DMS153 (cell line): ENCODE measurements around the gene ZCCHC10.
"Not testable (repeated sequence)": the region's sequence is repeated elsewhere in the genome, so short reads cannot be mapped to it uniquely, and the experiment has no call there.

Experiments used
- DNase-seq: peaks from one replicate; lab custom pipeline; 2025; lab: John Stamatoyannopoulos, UW

ZCCHC10 gene

DNA sequence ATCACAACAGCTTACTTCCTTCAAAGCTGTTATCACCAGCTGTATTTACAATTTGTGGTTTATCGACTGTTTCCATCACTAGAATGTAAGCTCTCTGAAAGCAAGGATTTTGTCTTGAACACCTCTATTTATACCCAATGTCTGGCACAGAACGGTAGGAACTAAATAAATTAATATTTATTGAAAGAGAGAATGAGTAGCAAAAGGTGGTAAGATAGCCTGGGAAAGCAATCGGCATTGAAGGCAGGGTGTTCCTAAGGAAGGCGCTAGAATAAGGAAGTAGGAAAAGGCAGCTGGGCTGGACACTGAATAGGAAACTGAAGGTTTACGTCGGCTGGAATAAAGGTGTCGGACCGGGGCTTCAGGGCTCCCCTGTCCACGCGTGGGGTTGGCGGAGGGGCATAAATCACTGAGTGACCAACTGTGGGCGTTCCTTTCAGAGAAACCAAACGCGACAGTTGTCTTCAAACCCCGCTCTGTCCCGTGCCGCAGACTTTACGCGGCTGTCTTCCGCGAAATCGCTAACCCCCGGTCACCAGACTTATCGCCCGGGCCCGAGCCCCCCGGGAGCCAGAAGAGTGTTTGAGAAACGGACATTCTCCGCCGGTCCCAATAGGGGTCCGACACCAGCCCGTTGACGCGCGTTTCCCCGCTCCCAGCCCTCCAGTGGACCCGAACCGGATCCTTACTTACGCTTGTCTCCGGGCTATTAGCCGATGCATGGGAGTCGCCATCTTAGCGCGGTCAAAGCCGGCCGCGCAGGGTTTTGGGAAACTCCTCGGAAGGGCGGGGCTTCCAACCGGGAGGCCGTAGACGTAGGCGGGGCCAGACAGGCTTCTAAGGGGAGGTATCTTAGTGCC lies at the start of gene ZCCHC10:
ZCCHC10 (minus strand) TSS at position 746 of the 860 bp plus-strand sequence; CDS start at position 734, 12 bp downstream.
- DNase-seq, result peak; percentile 32

DNA sequence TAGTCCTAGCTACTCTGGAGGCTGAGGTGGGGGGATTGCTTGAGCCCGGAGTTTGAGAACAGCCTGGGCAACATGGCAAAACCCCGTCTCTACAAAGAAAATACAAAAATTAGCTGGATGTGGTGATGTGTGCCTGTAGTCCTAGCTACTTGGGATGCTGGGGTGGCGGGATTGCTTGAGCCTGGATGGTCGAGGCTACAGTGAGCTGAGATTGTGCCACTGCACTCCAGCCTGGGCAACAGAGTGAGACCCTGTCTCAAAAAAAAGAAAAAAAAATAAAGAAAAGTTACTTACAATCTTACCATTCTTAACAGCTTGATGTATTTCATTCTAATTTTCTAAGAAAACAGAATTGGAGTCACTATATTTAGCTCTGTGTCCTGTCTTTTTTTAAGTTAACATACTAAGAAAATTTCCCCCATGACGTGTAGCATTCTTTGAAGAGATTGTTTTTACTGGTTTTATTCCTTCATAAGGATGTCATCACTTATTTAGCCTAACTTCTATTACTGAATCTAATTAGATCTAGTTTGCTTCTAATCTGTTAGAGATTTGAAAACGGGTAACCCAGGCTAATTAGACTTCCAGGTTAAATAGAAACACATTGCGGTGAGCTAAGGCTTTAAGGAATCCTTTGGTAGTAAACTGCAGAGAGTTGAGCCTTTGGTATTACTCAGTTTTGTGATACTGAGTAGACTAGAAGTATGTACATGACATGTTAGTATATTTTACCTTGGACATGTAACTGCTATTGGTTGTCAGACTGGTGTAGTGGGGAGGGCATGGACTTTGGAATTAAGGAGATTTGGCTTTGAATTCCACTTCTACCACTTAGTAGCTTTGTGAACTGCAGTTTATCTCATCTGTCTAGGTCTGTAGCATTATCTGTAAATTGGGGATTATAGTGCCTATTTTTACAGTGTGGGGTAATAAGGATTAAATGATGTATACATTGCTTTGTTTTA lies 49.5 kb upstream of the ZCCHC10 start:
- no peak for DNase-seq

DNA sequence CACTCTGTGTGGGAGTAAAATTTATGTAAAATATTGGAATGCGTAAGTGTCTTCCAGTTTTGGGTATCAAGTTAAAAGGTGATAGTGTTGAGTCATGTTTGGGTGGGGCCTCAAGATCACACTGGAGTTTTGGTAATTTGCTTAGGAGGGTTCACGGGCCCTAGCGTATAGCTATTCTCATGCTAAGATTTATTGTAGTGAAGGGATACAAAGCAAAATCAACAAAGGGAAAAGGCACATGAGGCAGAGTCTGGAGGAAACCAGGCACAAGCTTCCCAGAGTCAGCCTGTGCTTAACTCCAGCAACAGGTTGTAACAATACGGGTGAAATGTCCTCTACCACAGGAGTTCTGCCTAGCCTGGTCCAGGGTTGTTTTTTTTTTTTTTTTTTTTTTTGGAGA lies 45.7 kb upstream of the ZCCHC10 start:
- DNase-seq, result no peak

DNA sequence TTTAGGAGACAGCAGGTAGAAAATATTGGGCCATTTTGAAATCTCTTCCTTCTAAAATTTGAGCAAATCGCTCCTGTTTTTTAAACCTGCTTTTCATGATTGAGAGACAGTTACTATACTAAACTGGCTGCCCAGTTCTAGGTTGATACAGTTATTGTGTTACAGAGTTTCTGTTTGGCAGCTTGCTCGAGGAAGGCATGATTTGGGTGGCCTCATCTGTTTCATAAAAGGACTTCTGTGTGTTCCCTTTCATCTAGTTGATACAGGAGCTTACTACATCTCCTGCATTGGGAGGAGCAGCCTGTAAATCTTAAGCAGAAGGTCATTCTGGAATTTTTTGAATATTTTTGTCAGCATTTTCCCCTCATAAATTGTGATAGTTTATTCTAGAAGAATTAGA lies 39.7 kb upstream of the ZCCHC10 start:
- DNase-seq, result no peak

DNA sequence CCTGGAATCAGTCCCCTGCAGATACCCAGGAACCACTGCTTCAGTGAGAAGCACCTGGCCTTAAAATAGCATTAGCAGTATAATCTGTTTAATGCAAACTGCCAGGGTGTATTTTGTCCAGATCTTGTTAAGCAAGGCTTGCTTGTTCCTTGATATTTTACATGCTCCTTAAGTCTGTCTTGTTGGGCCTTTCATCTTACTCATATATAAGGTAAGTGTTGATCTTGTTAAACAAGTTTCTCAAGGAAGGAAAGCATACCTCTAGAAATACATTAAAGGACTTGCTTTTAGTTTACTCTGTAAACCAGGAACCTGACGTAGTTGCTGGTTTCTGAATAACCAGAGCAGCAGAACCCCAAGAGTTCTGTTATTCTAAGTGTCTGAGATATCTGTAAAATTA lies 39.1 kb upstream of the ZCCHC10 start:
- DNase-seq, result no peak

DNA sequence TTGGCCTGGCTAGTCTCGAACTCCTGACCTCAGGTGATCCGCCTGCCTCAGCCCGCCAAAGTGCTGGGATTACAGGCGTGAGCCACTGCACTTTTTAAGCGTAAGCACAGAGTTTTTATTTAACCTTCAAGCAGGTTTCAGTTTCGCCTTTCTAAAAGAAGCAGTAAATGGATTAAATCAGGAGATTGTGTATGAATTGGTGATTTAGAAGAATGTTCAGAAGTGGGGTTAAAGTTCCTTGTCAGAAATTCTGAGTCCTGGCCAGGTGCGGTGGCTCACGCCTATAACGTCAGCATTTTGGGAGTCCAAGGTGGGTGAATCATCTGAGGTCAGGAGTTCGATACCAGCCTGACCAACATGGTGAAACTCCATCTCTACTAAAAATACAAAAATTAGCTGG lies 37.6 kb upstream of the ZCCHC10 start:
- no peak for DNase-seq

DNA sequence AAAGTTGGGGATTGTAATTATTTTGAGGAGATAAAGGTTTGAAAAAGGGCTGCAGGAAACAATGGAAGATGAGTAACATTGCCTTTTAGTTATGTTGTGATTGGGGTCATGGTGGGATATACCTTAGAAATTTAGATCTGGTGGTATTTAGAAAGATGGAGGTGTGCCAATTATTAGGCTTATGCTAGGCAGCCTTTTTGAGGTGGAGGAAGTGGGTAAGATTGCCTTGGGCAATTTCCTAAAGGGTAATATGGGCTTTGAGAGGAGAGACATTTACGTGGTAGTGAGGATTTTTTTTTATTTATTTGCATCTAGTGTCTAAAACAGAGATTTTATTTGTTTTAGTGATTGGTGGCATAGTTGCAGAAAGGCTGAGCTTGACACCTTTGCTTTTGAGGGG lies 35.9 kb upstream of the ZCCHC10 start:
- no peak for DNase-seq

DNA sequence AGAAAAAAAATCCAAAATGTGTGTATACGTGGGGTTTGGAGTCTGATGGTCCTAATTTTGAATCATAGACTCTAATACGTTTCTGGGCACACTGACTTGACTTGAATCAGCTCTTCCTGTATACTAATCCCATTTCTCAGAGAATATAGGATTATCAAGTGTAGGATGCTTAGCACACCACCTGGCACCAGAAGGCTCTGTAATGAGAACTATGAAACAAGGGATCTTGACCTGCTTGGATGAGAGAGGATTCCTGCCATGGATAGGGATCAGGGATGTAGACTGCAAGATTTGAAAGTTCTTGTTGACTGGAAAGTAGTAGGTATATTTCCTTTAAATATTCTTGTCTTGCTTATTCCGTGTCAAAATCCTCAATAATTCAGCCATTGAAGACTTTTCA lies 33.3 kb upstream of the ZCCHC10 start:
- DNase-seq, result no peak

DNA sequence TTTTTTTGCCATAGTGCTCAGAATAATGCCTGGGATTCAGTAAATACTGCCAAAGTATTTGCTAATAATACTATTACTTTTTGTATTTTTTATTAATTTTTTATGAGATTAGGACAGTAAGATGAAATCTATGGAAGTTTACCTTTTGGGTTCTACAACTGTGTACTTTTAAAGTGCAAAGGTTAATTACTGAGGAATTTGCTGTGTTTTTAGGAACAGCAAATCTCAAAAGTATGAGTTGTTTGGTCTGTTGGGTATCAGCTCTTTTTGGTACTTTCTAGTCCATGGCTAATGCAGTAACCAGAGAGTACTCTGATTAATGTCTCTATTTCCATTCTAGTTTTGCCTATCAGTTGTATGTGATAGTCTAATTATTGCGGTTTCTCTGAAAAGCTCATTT lies 30.5 kb upstream of the ZCCHC10 start:
- DNase-seq, result no peak

DNA sequence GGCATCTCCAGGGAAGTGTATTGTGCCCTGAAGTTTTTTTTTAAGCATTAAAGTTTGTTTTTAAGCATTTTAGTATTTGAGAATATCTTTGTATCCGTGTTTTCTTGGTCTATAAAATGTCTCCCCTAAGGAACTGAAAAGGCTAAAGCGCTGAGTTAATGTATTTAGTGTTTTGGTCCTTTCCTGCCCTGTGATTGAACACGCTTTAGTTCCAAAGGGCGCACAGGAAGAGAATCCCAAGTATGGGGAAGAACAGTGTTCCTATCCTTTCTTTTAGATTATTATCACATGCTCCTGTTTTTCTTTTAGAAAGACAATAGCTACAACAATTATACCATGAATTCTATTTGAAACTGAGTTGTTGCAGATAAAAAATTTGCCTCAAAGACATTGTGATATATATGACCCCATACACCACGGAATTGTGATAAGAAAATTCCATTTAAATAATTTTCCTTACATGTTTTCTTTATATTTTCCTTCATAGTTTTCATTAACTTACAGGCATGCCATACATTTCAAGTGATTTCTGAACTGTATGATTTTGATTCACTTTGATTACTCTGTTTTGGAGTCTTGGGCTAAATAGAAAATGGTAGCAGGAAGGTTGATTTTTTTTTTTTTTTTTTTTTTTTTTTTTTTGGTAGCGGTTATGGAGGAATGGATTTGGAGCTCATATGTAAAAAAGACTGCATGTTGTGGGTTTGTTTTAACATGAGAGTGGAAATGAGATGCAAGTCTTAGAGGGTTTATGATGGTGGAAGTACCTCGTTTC lies 28.5 kb upstream of the ZCCHC10 start:
- no peak for DNase-seq

DNA sequence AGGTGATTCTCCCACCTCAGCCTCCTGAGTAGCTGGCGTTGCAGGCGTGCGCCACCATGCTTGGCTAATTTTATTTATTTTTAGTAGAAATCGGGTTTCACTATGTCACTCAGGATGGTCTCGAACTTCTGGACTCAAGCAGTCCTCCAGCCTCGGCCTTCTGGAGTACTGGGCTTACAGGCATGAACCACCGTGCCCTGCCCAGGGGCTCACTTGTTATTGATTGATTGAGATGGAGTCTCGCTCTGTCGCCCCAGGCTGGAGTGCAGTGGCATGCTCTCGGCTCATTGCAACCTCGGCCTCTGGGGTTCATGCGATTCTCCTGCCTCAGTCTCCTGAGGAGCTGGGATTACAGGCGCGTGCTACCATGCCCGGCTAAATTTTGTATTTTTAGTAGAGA lies 27.1 kb upstream of the ZCCHC10 start:
- no peak for DNase-seq

DNA sequence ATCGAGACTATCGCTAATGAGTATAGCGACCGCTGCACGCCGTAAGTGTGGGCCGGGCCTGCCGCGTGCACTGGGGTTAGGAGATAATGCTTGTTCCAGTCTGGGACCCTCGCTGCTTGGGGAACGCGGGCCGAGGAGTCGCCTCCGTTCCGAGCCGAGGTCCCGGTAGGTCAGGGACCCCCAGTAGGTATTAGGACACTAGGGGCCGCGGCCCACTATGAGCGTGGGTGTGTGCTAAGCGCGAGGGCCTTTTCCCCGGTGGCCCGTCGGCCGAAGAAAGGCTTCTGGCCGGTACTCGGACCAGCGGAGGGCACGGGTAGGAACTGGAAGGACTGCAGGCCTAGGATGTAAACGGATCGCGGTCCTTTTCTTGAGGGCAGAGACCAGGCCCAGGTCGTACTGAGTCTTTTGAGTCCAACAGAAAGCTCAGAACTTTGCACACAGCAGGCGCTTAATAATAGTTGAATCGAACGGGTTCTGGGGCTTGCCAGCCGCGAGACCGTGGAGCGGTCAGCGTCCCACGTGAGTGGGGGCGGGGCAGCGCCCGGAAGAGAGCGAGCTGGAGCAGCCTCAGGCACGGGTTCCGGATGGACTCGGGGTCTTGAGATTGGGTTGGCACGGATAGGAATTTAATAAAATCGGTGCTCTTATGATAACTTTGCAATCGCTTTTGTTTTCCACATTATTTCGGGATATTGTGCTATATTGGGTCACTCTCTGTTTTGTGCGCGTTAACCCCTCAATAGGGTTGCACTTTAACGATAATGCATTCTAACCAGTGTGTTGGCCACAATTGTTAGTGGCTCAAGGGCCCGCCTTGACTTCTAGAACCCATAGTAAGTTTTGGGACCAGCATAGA lies 26.2 kb upstream of the ZCCHC10 start:
- no peak for DNase-seq

DNA sequence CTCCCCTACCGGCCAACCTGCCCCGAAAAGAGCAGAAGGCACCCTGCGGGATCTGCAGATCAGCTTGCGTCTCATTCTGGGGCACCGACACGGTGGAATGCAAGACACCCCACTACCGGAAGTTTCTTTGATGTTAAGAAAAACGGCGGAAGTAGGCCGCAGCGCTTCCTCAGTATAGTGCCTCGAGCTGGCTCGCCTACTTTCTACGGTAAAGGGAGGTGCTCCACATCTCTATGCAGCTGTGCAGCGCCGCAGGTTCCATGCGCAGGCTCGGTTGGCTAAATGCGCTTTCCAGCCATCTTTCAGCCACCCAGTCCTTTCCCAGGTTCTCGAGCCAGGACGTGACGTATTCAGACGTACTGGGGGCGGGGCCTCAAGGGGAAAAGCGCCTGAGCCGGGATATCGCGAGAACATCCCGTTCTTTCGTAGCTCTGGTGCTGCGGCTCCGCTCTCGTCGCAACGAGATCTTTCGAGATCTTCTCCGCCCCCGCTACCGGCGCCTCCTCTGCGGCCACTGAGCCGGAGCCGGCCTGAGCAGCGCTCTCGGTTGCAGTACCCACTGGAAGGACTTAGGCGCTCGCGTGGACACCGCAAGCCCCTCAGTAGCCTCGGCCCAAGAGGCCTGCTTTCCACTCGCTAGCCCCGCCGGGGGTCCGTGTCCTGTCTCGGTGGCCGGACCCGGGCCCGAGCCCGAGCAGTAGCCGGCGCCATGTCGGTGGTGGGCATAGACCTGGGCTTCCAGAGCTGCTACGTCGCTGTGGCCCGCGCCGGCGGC lies 25.4 kb upstream of the ZCCHC10 start, which contains the start of gene HSPA4:
HSPA4 (plus strand) TSS at position 472 of the 775 bp plus-strand sequence; CDS start at position 710, 238 bp downstream.
- DNase-seq, result peak; percentile 86

DNA sequence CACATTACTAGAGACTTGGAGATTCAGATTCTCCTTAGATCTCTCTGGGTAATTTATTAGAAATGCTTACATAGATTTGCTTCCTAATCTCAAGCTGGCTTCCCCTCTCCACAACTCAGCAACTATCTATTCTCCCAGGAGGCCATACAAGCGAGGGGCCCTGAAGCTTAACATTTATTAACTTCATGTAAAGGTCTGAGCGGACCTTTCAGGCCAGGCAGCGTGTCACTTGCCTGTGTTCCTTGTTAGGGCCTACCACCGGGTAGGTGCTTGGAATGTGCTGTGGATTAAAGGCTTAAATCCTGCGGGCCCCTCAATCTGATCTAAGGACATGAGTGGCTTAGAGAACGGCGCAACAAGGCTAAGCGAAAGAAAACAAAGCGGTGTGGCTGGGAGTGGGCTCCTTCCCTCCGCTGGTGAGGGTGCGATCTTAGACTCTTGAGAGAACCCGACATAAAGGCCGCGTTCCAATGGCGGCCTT lies 24.8 kb upstream of the ZCCHC10 start:
- DNase-seq, result no peak

DNA sequence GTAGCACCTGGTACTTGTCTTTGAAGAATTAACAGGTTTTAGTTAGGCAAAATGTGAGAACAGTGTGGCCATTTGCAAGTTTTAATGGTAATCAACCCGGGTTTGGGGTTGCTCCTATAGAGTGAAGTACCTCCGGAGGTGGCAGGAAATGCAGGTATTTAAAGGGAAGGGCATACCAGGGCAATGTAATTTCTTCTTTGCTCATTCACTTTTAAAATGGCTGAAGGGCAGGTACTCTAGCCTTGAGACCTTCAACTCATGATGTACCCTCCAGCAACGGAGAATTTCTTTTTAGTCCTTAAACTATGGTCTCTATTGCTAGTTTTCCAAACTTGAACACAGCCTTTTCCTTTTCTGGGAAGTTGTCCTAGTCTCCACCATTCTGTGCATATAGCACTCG lies 24.2 kb upstream of the ZCCHC10 start:
- no peak for DNase-seq

DNA sequence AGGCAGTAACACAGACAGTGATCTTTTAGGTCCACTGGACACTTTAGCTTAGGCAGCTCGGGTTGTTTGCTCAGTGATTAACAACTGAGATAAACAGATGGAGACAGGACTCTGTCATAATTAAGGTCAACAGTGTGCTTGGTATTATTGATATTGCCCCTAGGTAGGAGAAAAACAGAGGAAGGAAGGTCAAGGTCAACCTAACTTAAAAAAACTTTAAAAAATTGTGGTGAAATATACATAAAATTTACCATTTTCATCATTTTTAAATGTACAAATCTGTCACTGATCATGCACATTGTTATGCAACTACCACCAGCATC lies 23.3 kb upstream of the ZCCHC10 start:
- DNase-seq, result no peak

DNA sequence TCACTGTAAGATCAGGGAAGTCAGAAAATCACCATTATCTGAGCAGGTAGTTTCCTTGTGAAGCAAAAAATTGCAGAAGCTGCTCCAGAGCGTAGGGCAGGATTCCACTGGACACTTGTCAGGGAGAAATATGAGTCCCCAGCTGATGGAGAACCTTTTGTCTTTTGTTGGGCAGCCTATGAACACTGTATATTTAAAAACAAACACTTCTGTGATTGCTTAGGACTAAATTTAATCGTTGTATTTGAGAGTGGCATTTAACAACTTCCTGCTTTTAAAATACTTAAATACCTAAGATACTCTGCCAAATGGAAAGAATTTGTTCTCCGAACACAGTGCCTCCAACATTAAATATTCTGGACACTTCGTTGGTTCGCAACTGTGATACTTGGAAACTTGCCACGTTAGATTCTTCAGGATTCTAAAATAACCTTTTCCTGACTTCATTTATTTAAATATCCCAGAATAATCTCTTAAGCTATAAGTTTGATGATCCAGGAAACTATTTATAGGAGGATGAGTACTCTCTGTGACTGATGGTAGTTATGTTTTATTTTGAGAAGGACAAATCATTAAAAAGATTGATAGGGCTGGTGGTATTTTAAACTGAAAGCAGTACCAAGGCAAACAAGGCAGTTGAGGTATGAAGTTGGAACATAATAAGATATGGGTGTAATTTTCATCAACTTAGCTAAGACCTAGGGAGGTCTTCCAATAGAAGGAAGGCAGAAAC lies 22.8 kb upstream of the ZCCHC10 start:
- DNase-seq, result no peak

DNA sequence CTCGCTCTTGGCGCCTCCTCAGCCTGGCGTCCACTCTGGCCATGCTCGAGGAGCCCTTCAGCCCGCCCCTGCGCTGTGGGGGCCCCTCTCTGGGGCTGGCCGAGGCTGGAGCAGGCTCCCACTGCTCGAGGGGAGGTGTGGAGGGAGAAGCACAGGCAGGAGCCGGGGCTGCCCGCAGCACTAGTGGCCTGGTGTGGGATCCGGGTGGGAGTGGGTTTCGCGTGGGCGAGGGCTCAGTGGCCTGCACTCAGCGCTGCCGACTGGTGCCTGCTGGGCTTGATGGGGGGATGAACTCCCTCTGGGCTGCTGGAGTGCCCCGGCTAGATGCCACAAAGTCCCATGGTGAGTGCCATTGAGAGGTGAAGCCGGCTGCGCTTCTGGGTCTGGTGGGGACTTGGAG lies 21.1 kb upstream of the ZCCHC10 start:
- DNase-seq, result no peak

DNA sequence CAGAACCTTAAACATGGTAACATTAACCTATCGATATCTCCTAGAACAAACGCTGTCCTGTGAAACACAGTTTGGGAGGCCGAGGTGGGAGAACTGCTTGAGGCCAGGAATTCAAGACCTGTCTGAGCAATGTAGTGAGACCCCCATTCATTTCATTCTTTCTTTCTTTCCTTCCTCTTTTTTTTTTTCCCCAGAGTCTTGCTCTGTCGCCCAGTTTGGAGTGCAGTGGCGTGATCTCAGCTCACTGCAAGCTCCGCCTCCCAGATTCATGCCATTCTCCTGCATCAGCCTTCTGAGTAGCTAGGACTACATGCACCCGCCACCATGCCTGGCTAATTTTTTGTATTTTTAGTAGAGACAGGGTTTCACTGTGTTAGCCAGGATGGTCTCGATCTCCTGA lies 20.2 kb upstream of the ZCCHC10 start:
- not testable (repeated sequence) for DNase-seq

DNA sequence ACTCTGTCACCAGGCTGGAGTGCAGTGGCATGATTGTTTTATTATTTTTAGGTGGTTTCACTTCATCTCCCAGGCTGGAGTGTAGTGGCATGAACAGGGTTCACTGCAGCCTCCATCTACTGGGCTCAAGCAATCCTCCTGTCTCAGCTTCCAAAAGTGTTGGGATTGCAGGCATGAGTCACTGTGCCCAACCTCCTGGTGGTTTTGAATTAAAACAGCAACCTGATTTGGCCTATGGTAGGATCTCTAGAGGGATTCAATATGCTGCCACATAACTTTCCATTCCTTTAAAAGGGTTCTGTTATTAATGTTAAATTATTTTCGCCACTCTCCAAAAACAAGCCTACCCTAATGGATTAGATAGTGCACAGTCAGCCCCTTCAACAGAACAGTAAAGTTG lies 15.6 kb upstream of the ZCCHC10 start:
- no peak for DNase-seq
